IMR-90 (cell line): ENCODE data around the gene MYLK4. TPM values are rescaled to one million over a fixed set of nuclear protein-coding genes. Genes with fewer than 3 reads are reported as not detected.

ENCODE experiments used
- ATAC-seq: fragments of 200-7000 bp; cut with Tn5 transposase; 2 replicates; pipeline ENCODE4 v1.9.1; 2020; ENCODE audit warnings: low read depth, mild to moderate bottlenecking, moderate library complexity
- BruUV-seq: library from RNA; stranded (reverse); fragments of 400-500 nt; replicated peaks from 2 replicates; lab custom pipeline; 2021; lab: Mats Ljungman, UMichigan
- CTCF ChIA-PET: fragments of 300-600 bp; formaldehyde crosslinking; extraction: SDS; loops from one replicate; lab custom pipeline; 2021; ENCODE audit warnings: antibody characterized with exemption; lab: Yijun Ruan, JAX
- POLR2A ChIA-PET: fragments of 300-600 bp; sonication (Branson Sonifier 250); formaldehyde crosslinking; loops from one replicate; lab custom pipeline; 2022; ENCODE audit warnings: antibody characterized with exemption; ENCODE audit not compliant: unreplicated experiment; lab: Charles Lee
- DNase-seq: peaks from one replicate; pipeline ENCODE4 v3.0.0; 2013
- H2AFZ ChIP-seq: replicated peaks from 2 replicates; pipeline ENCODE3; 2013; ENCODE audit warnings: low read length, mild to moderate bottlenecking; ENCODE audit not compliant: poor library complexity
- H2AK5ac ChIP-seq: 2 replicates; pipeline ENCODE4 v1.6.1; 2013; ENCODE audit warnings: low read depth, low read length, inconsistent platforms
- H2AK9ac ChIP-seq: replicated peaks from 2 replicates; pipeline ENCODE3; 2013; ENCODE audit warnings: mild to moderate bottlenecking, low read depth, low read length, moderate library complexity; ENCODE audit not compliant: poor library complexity
- H2BK120ac ChIP-seq: 2 replicates; pipeline ENCODE4 v1.6.1; 2013; ENCODE audit warnings: low read depth, low read length, inconsistent platforms
- H2BK15ac ChIP-seq: 3 replicates; pipeline ENCODE4 v1.6.1; 2013; ENCODE audit warnings: low read depth, low read length, inconsistent platforms
- H2BK20ac ChIP-seq: 2 replicates; pipeline ENCODE4 v1.6.1; 2013; ENCODE audit warnings: low read depth, mild to moderate bottlenecking, inconsistent platforms, low read length, moderate library complexity
- H2BK5ac ChIP-seq: 2 replicates; pipeline ENCODE4 v1.6.1; 2013; ENCODE audit warnings: mild to moderate bottlenecking, low read depth, low read length, inconsistent platforms; ENCODE audit not compliant: poor library complexity, severe bottlenecking
- H3K14ac ChIP-seq: replicated peaks from 2 replicates; pipeline ENCODE4 v1.6.1; 2013; ENCODE audit warnings: low read depth, low read length, inconsistent platforms
- H3K18ac ChIP-seq: 2 replicates; pipeline ENCODE4 v1.6.1; 2013; ENCODE audit warnings: low read depth, low read length, control low read depth
- H3K23ac ChIP-seq: 2 replicates; pipeline ENCODE4 v1.6.1; 2013; ENCODE audit warnings: low read depth, low read length, inconsistent platforms
- H3K27ac ChIP-seq: 2 replicates; pipeline ENCODE4 v1.5.1; 2013; ENCODE audit warnings: mild to moderate bottlenecking, control low read depth, low read length; ENCODE audit not compliant: insufficient read depth
- H3K27me3 ChIP-seq: 2 replicates; pipeline ENCODE4 v1.6.1; 2013; ENCODE audit warnings: low read length; ENCODE audit not compliant: control insufficient read depth, insufficient read depth
- H3K36me3 ChIP-seq: 2 replicates; pipeline ENCODE4 v1.6.1; 2013; ENCODE audit warnings: low read length, mixed read lengths; ENCODE audit not compliant: control insufficient read depth, insufficient read depth
- H3K4ac ChIP-seq: 2 replicates; pipeline ENCODE4 v1.6.1; 2013; ENCODE audit warnings: low read depth, low read length, inconsistent platforms
- H3K4me1 ChIP-seq: 2 replicates; pipeline ENCODE4 v1.6.1; 2013; ENCODE audit warnings: low read length, mixed read lengths; ENCODE audit not compliant: control insufficient read depth, insufficient read depth
- H3K4me2 ChIP-seq: 2 replicates; pipeline ENCODE4 v1.6.1; 2013; ENCODE audit warnings: low read depth, mild to moderate bottlenecking, control low read depth, low read length, moderate library complexity
- H3K4me3 ChIP-seq: 2 replicates; pipeline ENCODE4 v1.5.1; 2013; ENCODE audit warnings: low read depth, mild to moderate bottlenecking, control low read depth, low read length, moderate library complexity; ENCODE audit not compliant: insufficient read depth
- H3K56ac ChIP-seq: 2 replicates; pipeline ENCODE4 v1.6.1; 2013; ENCODE audit warnings: low read length, inconsistent platforms; ENCODE audit not compliant: insufficient read depth; ENCODE audit errors: extremely low read depth
- H3K79me1 ChIP-seq, 2 experiments: 2 replicates each; pipeline ENCODE4 v1.6.1; 2013; ENCODE audit warnings: low read length in 2 of 2, inconsistent platforms in 1 of 2, low read depth in 1 of 2
- H3K9ac ChIP-seq: 2 replicates; pipeline ENCODE4 v1.6.1; 2013; ENCODE audit warnings: low read depth, low read length, control low read depth
- H3K9me1 ChIP-seq: 2 replicates; pipeline ENCODE4 v1.6.1; 2013; ENCODE audit warnings: low read length, inconsistent platforms; ENCODE audit not compliant: insufficient read depth
- H3K9me3 ChIP-seq: 2 replicates; pipeline ENCODE4 v1.6.1; 2013; ENCODE audit warnings: low read length; ENCODE audit not compliant: control insufficient read depth, insufficient read depth
- H4K20me1 ChIP-seq: 2 replicates; pipeline ENCODE4 v1.6.1; 2013; ENCODE audit warnings: low read length, inconsistent platforms; ENCODE audit not compliant: insufficient read depth
- H4K5ac ChIP-seq: 2 replicates; pipeline ENCODE4 v1.6.1; 2013; ENCODE audit warnings: mild to moderate bottlenecking, low read depth, low read length, control low read depth
- H4K8ac ChIP-seq, 2 experiments: 2 replicates each; pipeline ENCODE4 v1.6.1; 2013; ENCODE audit warnings: low read depth in 2 of 2, low read length in 2 of 2, control low read depth in 1 of 2, inconsistent platforms in 1 of 2
- H4K91ac ChIP-seq: 2 replicates; pipeline ENCODE4 v1.6.1; 2013; ENCODE audit warnings: low read depth, low read length, inconsistent platforms; ENCODE audit not compliant: insufficient read depth
- BHLHE40 ChIP-seq: fragments of 150-350 bp; IDR thresholded peaks from 2 replicates; pipeline ENCODE4 v1.6.1; 2016; ENCODE audit warnings: mild to moderate bottlenecking, low read depth, low read length
- CEBPB ChIP-seq: IDR thresholded peaks from 2 replicates; pipeline ENCODE4 v1.6.1; 2012; ENCODE audit warnings: low read depth, low read length, improper control_type of control experiment
- POLR2A ChIP-seq: IDR thresholded peaks from 2 replicates; pipeline ENCODE4 v1.6.1; 2012; ENCODE audit warnings: mild to moderate bottlenecking, low read depth, low read length
- RAD21 ChIP-seq: IDR thresholded peaks from 2 replicates; pipeline ENCODE4 v1.6.1; 2012; ENCODE audit warnings: low read length, improper control_type of control experiment
- WGBS, 2 experiments: methylation state at CpG; one replicate each; pipeline versions ENCODE4 v1.1.5 to v1.1.7; 2013; ENCODE audit warnings: missing lambda C conversion rate in 2 of 2; ENCODE audit not compliant: insufficient read length in 1 of 2; ENCODE audit errors: extremely low coverage in 2 of 2; 5-methylcytosine and 5-hydroxymethylcytosine counted together
- dilution Hi-C: fragments of 300-500 bp; cut with HindIII; formaldehyde crosslinking; loops from one replicate; pipeline ENCODE4 v1.14.3; 2018; ENCODE audit warnings: low sequenced_read_pairs; ENCODE audit not compliant: unreplicated experiment
- in situ Hi-C: fragments of 300-500 bp; cut with MboI; formaldehyde crosslinking; loops from 3 replicates; pipeline ENCODE4 v1.14.3; 2019; ENCODE audit warnings: low sequenced_read_pairs, inconsistent platforms, mixed read lengths
- intact Hi-C: fragments of 100-400 bp; cut with micrococcal nuclease; formaldehyde crosslinking; loops from 2 replicates; pipeline ENCODE4 v1.10.0; 2022
- polyA plus RNA-seq, 3 experiments: library from polyadenylated mRNA; depleted of rRNA; stranded (reverse); fragments of >200 nt; gene quantifications; 2 replicates each; pipeline ENCODE4 v1.2.3, GENCODE V29; 2012; ENCODE audit warnings: low replicate concordance in 1 of 3
- total RNA-seq: library from RNA; depleted of rRNA; stranded (reverse); fragments of >200 nt; gene quantifications from 2 replicates; pipeline ENCODE4 v1.2.3, GENCODE V29; 2012
- TF ChIP-seq, protein P1 (sequence below): fragments of 150-350 bp; IDR thresholded peaks from 2 replicates; pipeline ENCODE4 v1.6.1; 2016; ENCODE audit warnings: low read depth, mild to moderate bottlenecking, low read length, moderate library complexity, borderline replicate concordance

Gene MYLK4
- total and polyA plus RNA-seq, 2 of the 4 experiments (the other 2 are of a cell fraction) = under 0.01 to 0.07 TPM

DNA sequence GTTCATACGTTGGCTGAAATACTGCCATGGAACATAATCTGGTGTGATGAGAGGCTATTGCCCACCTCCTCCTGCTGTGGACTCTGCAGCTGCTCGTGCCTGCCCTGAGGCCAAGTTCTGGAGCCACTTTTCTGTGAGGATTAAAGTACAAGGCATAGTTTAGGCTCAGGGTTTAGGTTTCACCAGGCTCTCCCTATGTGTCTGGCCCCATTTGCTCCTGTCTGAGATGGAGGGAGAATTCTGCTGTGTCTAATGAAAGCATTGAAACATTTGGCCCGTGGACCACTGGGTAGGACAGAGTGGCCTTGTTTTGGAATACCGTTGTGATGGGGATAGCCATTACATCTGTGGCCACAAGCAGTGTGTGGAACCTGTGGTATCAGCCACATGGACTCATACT lies 20.4 kb upstream of the MYLK4 start:
- ATAC-seq (no peak), DNase-seq (no peak)
- Histone ChIP-seq H3K4me2 (no peak overlapping the region), H3K36me3 (peaks cover 21% of the 10 kb centered on the region), H4K5ac (no peak overlapping the region), H4K20me1 (peaks cover 74% of the 10 kb centered on the region), H3K18ac (no peak overlapping the region), H2AFZ (no peak overlapping the region), H3K4me3 (no peak overlapping the region), H4K8ac (no peak overlapping the region), H2BK120ac (no peak overlapping the region), H3K9ac (no peak overlapping the region), H3K23ac (no peak overlapping the region), H3K4ac (no peak overlapping the region), H2BK15ac (no peak overlapping the region), H3K4me1 (peaks cover 18% of the 10 kb centered on the region), H2BK20ac (no peak overlapping the region), H4K91ac (no peak overlapping the region), H3K14ac (no peak overlapping the region), H2AK9ac (no peak overlapping the region), H3K9me3 (no peaks in the 10 kb centered on the region), H3K79me1 (peaks cover 31 to 76% of the 10 kb centered on the region in 2 experiments), H2BK5ac (no peak overlapping the region), H3K9me1 (peaks cover 36% of the 10 kb centered on the region), H3K27ac (no peak overlapping the region), H2AK5ac (no peak overlapping the region), H3K27me3 (no peaks in the 10 kb centered on the region), H3K56ac (no peak overlapping the region)
- POLR2A ChIA-PET = no interaction called here
- WGBS, 2 experiments = no CpG with 5 or more reads among the region's 4 CpGs
- CTCF ChIA-PET = no interaction called here
- in situ Hi-C loops (no loop called here), intact Hi-C loops (no loop called here), dilution Hi-C loops (no loop called here)
- TF ChIP-seq CEBPB (no peak), BHLHE40 (no peak), RAD21 (no peak), POLR2A (no peak)
- TF ChIP-seq, protein P1, sequence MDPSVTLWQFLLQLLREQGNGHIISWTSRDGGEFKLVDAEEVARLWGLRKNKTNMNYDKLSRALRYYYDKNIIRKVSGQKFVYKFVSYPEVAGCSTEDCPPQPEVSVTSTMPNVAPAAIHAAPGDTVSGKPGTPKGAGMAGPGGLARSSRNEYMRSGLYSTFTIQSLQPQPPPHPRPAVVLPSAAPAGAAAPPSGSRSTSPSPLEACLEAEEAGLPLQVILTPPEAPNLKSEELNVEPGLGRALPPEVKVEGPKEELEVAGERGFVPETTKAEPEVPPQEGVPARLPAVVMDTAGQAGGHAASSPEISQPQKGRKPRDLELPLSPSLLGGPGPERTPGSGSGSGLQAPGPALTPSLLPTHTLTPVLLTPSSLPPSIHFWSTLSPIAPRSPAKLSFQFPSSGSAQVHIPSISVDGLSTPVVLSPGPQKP = no peak
- no TSS peak for BruUV-seq
